Right lobe of liver (tissue), 4 donors: ENCODE results near the gene TSPAN18.

Experiments used
- POLR2A ChIP-seq: fragments of 450-650 bp; IDR thresholded peaks from one replicate; pipeline ENCODE4 v1.6.1; 2017; ENCODE audit warnings: antibody characterized with exemption, mild to moderate bottlenecking
- TF ChIP-seq, protein P1 (sequence below), 4 donors: fragments of 200-600 bp in 3 of 4; fragments of 450-650 bp in 1 of 4; IDR thresholded peaks; one replicate each; pipeline versions ENCODE4 v1.5.1 to v1.8.0; 2016 to 2022; ENCODE audit warnings: antibody characterized with exemption in 4 of 4, mild to moderate bottlenecking in 2 of 4
- donor health status: DM: no; HTN: no; CAD: no.
- donor health status: DM: no; HTN: no; CAD: no.
- donor health status: DM: no; HTN: yes; CAD: no.

DNA sequence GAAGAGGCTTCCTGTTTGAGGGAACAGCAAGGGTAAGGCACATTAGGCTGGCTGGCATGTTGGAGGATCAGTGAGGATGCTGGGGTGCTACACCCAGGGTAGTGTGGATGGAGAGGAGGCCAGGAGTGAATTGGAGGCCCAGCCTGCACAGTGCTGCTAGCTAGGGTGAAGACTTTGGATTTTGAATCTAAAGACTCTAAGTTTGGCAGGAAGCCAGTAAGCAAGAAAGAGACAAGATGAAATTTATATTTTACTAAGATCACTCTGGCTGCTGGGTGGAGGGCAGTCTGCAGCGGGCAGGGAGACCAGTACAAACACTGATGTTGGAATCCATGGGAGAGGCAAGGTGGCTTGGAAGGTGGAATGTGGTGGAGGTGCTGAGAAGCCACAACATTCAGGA, 43.6 kb downstream of the TSPAN18 start:
- TF ChIP-seq, protein P1, sequence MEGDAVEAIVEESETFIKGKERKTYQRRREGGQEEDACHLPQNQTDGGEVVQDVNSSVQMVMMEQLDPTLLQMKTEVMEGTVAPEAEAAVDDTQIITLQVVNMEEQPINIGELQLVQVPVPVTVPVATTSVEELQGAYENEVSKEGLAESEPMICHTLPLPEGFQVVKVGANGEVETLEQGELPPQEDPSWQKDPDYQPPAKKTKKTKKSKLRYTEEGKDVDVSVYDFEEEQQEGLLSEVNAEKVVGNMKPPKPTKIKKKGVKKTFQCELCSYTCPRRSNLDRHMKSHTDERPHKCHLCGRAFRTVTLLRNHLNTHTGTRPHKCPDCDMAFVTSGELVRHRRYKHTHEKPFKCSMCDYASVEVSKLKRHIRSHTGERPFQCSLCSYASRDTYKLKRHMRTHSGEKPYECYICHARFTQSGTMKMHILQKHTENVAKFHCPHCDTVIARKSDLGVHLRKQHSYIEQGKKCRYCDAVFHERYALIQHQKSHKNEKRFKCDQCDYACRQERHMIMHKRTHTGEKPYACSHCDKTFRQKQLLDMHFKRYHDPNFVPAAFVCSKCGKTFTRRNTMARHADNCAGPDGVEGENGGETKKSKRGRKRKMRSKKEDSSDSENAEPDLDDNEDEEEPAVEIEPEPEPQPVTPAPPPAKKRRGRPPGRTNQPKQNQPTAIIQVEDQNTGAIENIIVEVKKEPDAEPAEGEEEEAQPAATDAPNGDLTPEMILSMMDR (IDR thresholded peaks at IDR 0.05): no peak
- TF ChIP-seq POLR2A: no peak
